GM21528 (cell line): ENCODE results near the gene CCDC158.
A peak's percentile ranks its signal among the peaks of the same experiment; 100 is the strongest.
"Not testable (repeated sequence)": the region's sequence is repeated elsewhere in the genome, so short reads cannot be mapped to it uniquely, and the experiment has no call there.

Experiments used
- ATAC-seq: cut with Tn5 transposase; IDR thresholded peaks from one replicate; pipeline ENCODE4 v1.9.1; 2021; ENCODE audit warnings: mild to moderate bottlenecking, moderate library complexity; ENCODE audit not compliant: unreplicated experiment, low FRiP score

Gene CCDC158

DNA sequence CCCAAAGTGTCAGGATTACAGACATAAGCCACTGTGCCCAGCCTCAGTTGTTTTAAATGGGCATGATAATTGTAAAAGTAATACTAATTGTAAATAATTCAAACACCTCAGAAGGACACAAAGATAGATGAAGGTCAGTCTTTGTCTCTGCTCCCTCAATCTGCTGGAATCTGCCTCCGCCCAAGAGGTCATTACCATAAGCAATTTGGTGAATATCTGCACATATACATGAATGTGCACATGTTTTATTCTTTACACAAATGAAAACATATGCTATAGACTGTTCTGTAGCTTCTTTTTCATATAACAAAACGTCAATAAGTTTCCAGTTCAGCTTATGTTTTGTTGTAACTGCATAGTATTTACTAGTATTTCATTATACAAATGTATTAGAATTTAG, 107.4 kb downstream of the CCDC158 start:
- ATAC-seq, result no peak

GRCh38 chr4:76312457-76312856, 108.5 kb downstream of the CCDC158 start:
- ATAC-seq, result no peak

GRCh38 chr4:76311896-76312331, 109.0 kb downstream of the CCDC158 start:
- no peak for ATAC-seq

DNA sequence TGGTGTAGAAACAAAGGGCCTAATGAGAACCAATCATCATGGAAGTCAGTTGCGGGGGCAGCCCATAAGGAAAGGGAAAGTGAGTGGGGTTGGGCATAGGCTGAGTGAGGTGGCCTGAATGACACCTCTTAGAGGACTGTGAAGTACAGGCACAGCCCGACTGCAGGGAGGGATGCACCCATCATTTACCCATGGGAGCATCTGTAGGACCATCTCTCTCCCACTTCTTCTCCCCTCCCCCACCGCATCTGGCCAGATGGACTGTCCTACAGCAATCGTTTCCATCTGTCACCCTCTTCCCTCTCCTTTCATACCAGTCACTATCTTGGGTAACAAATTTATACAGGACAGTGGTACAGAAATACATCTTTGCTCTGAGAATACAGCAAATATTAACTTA, 110.3 kb downstream of the CCDC158 start:
- ATAC-seq, result no peak

DNA sequence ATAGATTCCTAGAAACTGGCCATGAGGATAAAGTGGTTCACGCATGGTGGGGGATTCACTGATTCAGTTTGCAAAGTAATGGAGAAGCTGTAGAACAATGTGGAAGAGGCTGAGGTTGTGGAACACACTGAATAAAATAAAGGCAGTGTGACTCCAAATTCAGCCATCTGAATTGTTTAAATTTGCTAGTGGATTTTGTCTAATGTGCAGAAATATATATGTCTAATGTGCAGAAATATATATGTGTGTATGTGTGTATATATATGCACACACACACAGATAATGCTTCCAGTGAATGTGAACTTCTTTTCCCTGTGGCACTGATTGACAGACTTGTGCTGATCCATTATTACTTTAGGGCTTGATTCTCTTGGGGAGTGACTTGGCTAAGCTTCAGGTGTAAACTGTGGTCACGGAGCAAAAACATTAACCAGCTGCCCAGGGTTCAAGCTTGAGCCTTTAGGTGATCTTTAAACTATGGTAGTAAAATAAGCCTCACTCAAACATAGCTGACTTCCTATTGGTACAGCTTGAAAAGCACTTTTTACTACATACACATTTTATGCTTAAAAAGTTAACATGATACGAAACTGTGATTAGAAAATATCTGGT, 110.9 kb downstream of the CCDC158 start:
- ATAC-seq, result no peak

DNA sequence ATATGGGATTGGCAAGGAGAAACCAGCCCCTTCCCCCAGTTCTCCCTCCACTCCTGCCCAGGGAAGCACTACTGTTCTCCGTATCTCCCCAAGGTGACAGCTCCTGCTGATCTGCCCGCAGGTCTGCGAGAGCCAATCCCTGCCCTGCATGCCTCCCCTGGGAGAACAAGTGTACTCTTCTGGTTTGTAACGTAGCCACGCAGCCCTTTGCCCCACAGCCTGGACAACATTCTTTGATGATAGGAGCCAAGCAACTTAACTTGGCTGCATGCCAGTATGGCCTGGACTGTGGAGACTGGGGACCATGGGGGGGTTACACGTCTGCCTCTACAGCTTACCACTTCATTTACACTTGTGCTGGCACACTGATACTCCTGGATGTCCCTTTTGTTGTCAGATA, 112.4 kb downstream of the CCDC158 start:
- ATAC-seq, result no peak

DNA sequence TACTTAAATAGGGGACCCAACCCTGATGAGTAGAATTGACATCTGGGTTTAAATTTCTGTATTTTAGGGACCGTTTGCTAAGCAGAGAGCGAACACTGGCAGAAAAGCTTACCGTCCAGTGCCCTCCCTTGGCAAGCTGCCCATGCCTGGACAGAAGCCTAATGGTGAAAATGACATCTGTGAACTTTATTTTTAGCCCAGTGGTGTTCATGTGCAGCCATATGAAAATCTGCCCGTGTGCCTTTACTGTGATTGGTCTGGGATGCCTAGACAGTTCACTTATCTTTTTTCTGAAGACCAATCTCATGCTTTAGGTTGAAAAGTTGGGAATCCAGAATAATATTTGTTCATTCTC, 113.3 kb downstream of the CCDC158 start:
- no peak for ATAC-seq

DNA sequence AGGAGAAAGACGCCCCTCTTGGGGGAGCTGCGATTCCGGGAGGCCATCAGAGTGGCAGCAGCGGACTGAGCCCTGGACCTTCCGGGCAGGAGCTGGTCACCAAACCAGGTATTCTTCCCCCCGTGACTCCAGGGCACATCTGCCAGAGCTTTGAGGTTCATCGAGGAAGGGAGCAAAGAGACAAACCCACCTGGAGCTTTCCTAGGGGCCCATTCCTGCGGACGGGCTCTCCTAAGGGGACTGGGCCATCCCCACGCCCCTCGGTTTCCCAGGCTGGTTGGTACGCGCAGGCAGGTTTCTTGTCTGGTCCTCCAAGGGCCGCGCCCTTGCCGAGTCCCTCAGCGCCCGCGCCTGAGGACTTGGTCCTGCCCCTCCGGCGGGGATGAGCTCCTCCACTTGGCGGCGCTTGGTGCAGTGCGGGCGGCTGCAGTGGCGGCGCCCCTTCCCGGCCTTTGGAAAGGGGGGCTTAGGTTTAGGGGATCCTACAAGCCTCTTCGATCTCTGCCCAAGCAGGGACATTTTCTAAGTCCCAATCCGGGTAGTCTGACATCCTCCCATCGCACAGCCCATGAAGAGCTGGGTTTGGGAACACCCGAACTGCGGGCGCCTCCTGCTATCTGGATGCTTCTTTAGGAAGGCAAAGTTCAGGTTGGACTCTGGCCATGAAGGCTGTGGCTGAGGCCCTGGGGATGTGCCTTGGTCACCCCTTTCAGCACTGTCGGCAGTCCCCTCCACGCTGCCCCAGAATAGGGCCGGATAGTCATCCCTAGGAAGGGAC, 113.9 kb downstream of the CCDC158 start:
- ATAC-seq, result no peak

GRCh38 chr4:76305971-76306881, 114.7 kb downstream of the CCDC158 start, which contains the start of gene STBD1:
TSS of gene STBD1 (plus strand) at chr4:76306733. CDS start at chr4:76306770, 37 bp downstream.
- ATAC-seq, result no peak

DNA sequence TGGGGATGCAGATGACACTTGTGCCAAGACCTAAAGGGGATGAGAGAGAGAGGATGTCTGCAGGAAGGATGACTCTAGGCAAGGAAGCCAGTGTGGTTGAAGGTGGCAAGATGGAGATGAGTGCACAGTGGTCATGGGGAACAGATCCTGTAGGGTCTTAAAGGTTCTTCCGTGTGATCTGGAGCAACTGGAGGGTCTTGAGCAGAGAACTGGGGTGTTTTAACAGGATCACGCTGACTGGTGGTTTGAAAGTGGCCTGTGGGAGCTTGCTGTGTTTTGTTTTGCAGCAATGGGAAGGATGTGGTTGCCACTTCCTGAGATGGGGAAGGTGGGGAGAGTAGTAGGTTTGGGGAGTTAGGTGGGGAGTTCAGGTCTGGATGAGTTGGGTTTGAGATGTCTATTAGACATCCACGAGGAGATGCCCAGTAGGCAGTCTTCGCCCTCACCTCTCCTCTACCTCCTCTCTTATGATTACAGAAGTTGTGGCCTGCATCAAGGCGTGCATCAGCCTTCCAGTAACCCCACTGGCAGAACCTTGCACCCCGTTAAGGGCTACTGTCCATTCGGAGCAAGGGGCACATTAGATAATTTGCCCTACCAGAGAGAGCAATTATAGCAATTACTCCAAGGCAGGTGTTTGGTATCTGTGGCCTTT, 115.8 kb downstream of the CCDC158 start:
- no peak for ATAC-seq

DNA sequence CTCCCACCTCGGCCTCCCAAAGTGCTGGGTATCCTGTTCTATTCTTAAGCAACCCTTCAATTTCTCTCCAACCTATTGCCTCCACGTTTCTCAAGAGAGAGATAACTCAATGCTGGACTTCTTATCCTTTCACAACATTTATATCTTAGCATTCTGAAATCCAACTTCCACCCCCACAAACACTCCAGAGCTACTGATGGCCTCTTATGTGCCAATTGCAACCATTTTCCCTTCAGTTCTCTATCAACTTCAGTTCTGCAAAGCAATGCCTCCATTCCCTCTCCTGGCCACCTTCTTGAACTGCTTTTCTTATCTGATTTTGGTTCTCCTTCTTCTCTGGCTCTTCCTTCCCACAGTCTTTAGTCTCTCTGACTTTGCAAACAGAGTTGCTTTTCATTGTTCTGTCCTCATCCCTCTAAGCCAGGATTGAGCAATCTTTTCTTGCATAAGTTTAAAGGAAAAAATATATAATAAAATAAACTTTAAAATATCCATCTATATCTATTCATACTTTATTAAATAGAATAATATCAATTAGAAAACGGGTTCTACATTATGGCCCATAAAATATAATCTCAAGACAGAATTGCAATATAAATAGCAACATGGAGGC, 118.0 kb downstream of the CCDC158 start:
- no peak for ATAC-seq

DNA sequence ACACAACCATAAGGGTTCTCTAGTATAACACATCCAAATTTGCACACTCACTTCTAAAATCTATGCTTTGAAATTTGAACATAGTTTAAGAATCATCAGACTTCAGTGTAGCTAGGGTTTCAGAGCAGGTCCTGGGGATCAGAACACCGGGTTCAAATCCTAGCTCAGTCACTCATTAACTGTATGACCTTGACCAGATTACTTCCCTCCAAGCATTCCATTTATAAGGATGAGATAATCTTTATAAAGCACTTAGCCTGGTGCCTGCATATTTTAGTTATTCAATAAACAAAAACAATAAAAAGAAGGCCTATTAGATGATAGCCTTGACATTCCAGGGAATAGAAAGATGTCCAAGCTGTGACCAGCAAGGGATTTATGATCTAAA, 119.2 kb downstream of the CCDC158 start:
- no peak for ATAC-seq

DNA sequence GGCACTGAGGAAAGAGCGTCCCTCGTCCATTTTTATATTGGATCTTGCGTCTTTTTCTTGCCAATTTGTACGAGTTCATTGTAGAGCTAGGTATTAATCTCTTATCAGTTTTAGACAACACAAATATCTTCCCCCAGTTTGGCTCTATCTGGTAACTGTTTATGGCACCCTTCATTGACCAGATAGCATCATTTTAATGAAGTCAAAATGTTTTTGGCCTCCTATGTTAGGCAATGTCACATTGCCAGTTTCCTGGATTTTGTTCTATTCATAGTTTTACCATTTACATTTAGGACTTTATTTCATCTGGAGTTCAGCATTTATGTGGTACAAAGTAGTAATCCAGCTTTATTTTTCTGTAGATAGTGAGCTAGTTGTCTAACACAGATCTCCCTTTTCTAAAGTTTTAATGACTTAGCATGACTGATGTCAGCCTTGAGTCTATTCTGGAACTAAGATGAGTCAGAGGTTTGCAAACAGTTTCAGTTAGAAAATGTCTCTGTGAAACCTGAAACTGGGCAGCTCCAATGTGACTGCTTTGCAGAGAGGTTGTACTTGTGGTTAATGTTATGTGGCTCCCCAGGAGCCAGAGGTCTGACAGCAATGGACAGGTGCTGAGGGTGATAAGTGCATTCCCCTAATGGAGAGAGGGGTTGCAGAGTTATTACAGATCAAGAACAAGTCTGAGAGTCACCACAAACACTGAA, 119.7 kb downstream of the CCDC158 start:
- peak; percentile 99 for ATAC-seq

- no peak for ATAC-seq
These were observed 120.9 kb downstream of the CCDC158 start for GRCh38 chr4:76300012-76300411.

DNA sequence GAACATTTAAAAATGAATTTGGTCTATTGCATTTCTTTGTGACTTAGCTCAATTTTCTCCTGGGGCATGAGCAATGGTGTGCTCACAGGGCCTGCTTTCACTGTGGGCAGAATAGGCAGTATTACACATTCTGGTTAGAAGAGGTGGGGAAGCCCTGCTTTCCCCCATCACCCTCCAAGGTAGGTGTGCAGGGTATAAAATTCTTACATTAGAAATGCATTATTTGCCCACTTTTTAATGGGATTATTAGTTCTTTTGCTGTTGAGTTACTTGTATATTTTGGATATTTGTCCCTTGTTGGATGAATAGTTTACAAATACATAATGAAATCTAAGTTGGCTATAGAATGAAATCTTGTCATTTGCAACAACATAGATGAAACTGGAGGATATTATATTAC, 122.7 kb downstream of the CCDC158 start:
- ATAC-seq, result no peak

GRCh38 chr4:76296286-76296820, 124.6 kb downstream of the CCDC158 start:
- no peak for ATAC-seq

- ATAC-seq, result no peak
These were observed 127.2 kb downstream of the CCDC158 start for GRCh38 chr4:76293772-76294171.

DNA sequence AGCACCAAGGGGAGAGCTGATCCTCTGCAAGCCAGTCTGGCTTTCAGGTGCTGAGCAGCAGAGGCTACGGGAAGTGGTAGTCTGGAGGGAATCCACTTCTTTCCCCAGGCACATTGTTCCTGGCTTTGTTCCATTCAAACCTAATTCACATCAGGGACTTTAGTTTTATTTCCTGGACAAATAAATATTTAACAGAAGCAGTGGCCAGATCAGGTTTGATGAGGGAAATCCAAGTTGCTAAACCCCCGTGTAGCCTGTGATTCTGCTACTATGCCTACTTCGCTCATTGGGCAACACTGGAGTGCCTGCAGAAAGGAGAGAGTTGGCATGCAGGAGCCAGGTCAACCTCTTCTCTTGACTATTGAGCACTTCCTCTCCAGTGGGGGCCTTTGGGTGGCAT, 128.2 kb downstream of the CCDC158 start:
- no peak for ATAC-seq

DNA sequence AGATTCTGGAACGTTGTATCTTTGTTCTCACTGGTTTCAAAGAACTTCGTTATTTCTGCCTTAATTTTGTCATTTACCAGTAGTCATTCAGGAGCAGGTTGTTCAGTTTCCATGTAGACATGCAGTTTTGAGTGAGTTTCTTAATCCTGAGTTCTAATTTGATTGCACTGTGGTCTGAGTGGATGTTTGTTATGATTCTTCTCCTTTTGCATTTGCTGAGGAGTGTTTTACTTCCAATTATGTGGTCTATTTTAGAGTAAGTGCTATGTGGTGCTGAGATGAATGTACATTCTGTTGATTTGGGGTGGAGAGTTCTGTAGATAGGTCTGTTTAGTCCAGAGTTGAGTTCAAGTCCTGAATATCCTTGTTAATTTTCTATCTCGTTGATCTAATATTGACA, 133.1 kb downstream of the CCDC158 start:
- not testable (repeated sequence) for ATAC-seq
